HEK293T (cell line): ENCODE data around the gene ARL5B.

Experiments used
- CTCF ChIA-PET: fragments of 350-600 bp; formaldehyde crosslinking; extraction: SDS; loops from one replicate; lab custom pipeline; 2021; ENCODE audit warnings: antibody characterized with exemption, inconsistent platforms; lab: Yijun Ruan, JAX
- POLR2A ChIA-PET: fragments of 350-600 bp; formaldehyde crosslinking; extraction: SDS; loops from one replicate; lab custom pipeline; 2020; ENCODE audit warnings: antibody characterized with exemption, inconsistent platforms; lab: Yijun Ruan, JAX
- DNase-seq: peaks from one replicate; pipeline ENCODE4 v3.0.0; 2012; ENCODE audit warnings: mixed read lengths; ENCODE audit errors: extremely low spot score
- ARNT ChIP-seq: fragments of 450-650 bp; IDR thresholded peaks from 2 replicates; pipeline ENCODE4 v1.6.1; 2017; ENCODE audit warnings: mild to moderate bottlenecking
- BHLHE40 ChIP-seq: fragments of 450-650 bp; IDR thresholded peaks from 2 replicates; pipeline ENCODE4 v1.6.1; 2016; ENCODE audit warnings: mild to moderate bottlenecking, moderate library complexity, borderline replicate concordance
- CTBP1 ChIP-seq: fragments of 450-650 bp; IDR thresholded peaks from 2 replicates; pipeline ENCODE4 v1.6.1; 2016; ENCODE audit warnings: borderline replicate concordance
- ELF4 ChIP-seq: fragments of 450-650 bp; IDR thresholded peaks from 2 replicates; pipeline ENCODE4 v1.6.1; 2017; ENCODE audit warnings: antibody characterized with exemption
- FOXA1 ChIP-seq: fragments of 450-650 bp; IDR thresholded peaks from 2 replicates; pipeline ENCODE4 v1.6.1; 2016; ENCODE audit warnings: mild to moderate bottlenecking
- FOXK2 ChIP-seq: fragments of 450-650 bp; IDR thresholded peaks from 2 replicates; pipeline ENCODE4 v1.6.1; 2016; ENCODE audit warnings: mild to moderate bottlenecking
- FOXM1 ChIP-seq: fragments of 450-650 bp; IDR thresholded peaks from 2 replicates; pipeline ENCODE4 v1.6.1; 2017; ENCODE audit warnings: mild to moderate bottlenecking, borderline replicate concordance
- HDGF ChIP-seq: fragments of 450-650 bp; IDR thresholded peaks from 2 replicates; pipeline ENCODE4 v1.6.1; 2017; ENCODE audit warnings: antibody characterized with exemption, borderline replicate concordance
- L3MBTL2 ChIP-seq: fragments of 450-650 bp; conservative IDR thresholded peaks from 2 replicates; pipeline ENCODE4 v1.6.1; 2016; ENCODE audit warnings: mild to moderate bottlenecking
- LEF1 ChIP-seq: fragments of 450-650 bp; IDR thresholded peaks from 2 replicates; pipeline ENCODE4 v1.6.1; 2017; ENCODE audit warnings: mild to moderate bottlenecking, borderline replicate concordance
- NFRKB ChIP-seq: fragments of 450-650 bp; IDR thresholded peaks from 2 replicates; pipeline ENCODE4 v1.6.1; 2016; ENCODE audit warnings: mild to moderate bottlenecking, moderate library complexity
- PKNOX1 ChIP-seq: fragments of 450-650 bp; IDR thresholded peaks from 2 replicates; pipeline ENCODE4 v1.6.1; 2016
- SP1 ChIP-seq: fragments of 450-650 bp; IDR thresholded peaks from 2 replicates; pipeline ENCODE4 v1.6.1; 2017
- SUZ12 ChIP-seq: fragments of 450-650 bp; IDR thresholded peaks from 2 replicates; pipeline ENCODE4 v1.6.1; 2016; ENCODE audit warnings: mild to moderate bottlenecking
- TARDBP ChIP-seq: fragments of 450-650 bp; IDR thresholded peaks from 2 replicates; pipeline ENCODE4 v1.6.1; 2016
- ZNF384 ChIP-seq: fragments of 450-650 bp; IDR thresholded peaks from 2 replicates; pipeline ENCODE4 v1.6.1; 2016

ARL5B gene

GRCh38 chr10:18659819-18660535 is 746 bp downstream of the ARL5B start:
- CTCF ChIA-PET, result no interaction called here
- DNase-seq, result peak; percentile 17
- POLR2A ChIA-PET, result interaction anchor here (1.2 to 1.4 kb wide), 2 partner anchors 11 to 33 kb away, joined by 6 to 8 read pairs; no protein-coding TSS in a partner anchor
- TF ChIP-seq ZNF384, result peak; percentile 82
- no peak for TF ChIP-seq NFRKB

GRCh38 chr10:18660816-18661431 is 1.7 kb downstream of the ARL5B start:
- POLR2A ChIA-PET, result no interaction called here
- TF ChIP-seq LEF1 (no peak), FOXM1 (no peak), TARDBP (no peak), ZNF384 (no peak), CTBP1 (no peak), PKNOX1 (no peak), SUZ12 (no peak), BHLHE40 (no peak)
- CTCF ChIA-PET, result no interaction called here
- DNase-seq, result no peak

- ChIA-PET POLR2A (interaction anchor here (0.6 kb wide), 1 partner anchor 1364 kb away, joined by 4 read pairs; no protein-coding TSS in a partner anchor), CTCF (no interaction called here)
- TF ChIP-seq FOXM1, result no peak
- TF ChIP-seq ELF4, result no peak
- no peak for TF ChIP-seq PKNOX1
- no peak for TF ChIP-seq FOXA1
- TF ChIP-seq SP1, result no peak
- no peak for TF ChIP-seq NFRKB
- no peak for TF ChIP-seq SUZ12
- no peak for TF ChIP-seq ZNF384
- no peak for TF ChIP-seq L3MBTL2
- no peak for TF ChIP-seq ARNT
- TF ChIP-seq CTBP1, result no peak
- TF ChIP-seq TARDBP, result no peak
- no peak for TF ChIP-seq BHLHE40
- no peak for TF ChIP-seq FOXK2
- TF ChIP-seq LEF1, result no peak
- no peak for TF ChIP-seq HDGF
- DNase-seq, result no peak
Measured at GRCh38 chr10:18664841-18665478, 5.7 kb downstream of the ARL5B start.

GRCh38 chr10:18665815-18666558 is 6.8 kb downstream of the ARL5B start:
- TF ChIP-seq PKNOX1, result no peak
- no peak for TF ChIP-seq BHLHE40
- TF ChIP-seq SUZ12, result no peak
- no peak for TF ChIP-seq ARNT
- TF ChIP-seq FOXK2, result no peak
- TF ChIP-seq LEF1, result no peak
- TF ChIP-seq NFRKB, result no peak
- no peak for TF ChIP-seq FOXA1
- TF ChIP-seq ELF4, result no peak
- TF ChIP-seq TARDBP, result no peak
- POLR2A ChIA-PET, result interaction anchor here (0.6 to 1.1 kb wide), 2 partner anchors 15 to 1365 kb away, joined by 3 to 4 read pairs; partner anchors contain the start of gene NSUN6
- no peak for DNase-seq
- CTCF ChIA-PET, result no interaction called here

- ChIA-PET POLR2A (interaction anchor here (1.1 kb wide), 2 partner anchors 8 to 15 kb away, joined by 3 read pairs; partner anchors contain the start of gene NSUN6), CTCF (no interaction called here)
- no peak for DNase-seq
- TF ChIP-seq L3MBTL2 (no peak), ZNF384 (no peak), SP1 (no peak), ELF4 (no peak), TARDBP (no peak), HDGF (no peak), FOXK2 (no peak), CTBP1 (no peak), FOXA1 (no peak), NFRKB (no peak), SUZ12 (no peak), PKNOX1 (no peak), LEF1 (no peak), FOXM1 (no peak), ARNT (no peak), BHLHE40 (no peak)
Measured at GRCh38 chr10:18666810-18667209, 7.6 kb downstream of the ARL5B start.
